Measurements from ENCODE around the gene GDPD3.
A peak's percentile ranks its signal among the peaks of the same experiment; 100 is the strongest.

The GDPD3 gene

GRCh38 chr16:30070490-30070889 is 42.8 kb downstream of the GDPD3 start:
- Histone ChIP-seq H3K27ac (ENCODE audit: low read depth, low read length) (no peak overlapping the region), H3K4me3 (ENCODE audit: low read depth, low read length) (no peak overlapping the region), H3K36me3 (ENCODE audit: control insufficient read depth, insufficient read depth, low read length) (peaks cover 57% of the 10 kb centered on the region), H3K27me3 (ENCODE audit: control insufficient read depth, insufficient read depth, low read length) (no peaks in the 10 kb centered on the region), H3K9me3 (ENCODE audit: control insufficient read depth, insufficient read depth, low read length) (no peaks in the 10 kb centered on the region), H3K4me1 (ENCODE audit: control insufficient read depth, insufficient read depth, low read length) (peaks cover 6% of the 10 kb centered on the region), H3K9ac (ENCODE audit: low read depth, low read length) (no peak overlapping the region)

GRCh38 chr16:30069611-30070462 is 43.5 kb downstream of the GDPD3 start:
- Histone ChIP-seq H3K4me3 (ENCODE audit: low read depth, low read length) (no peak overlapping the region), H3K27me3 (ENCODE audit: control insufficient read depth, insufficient read depth, low read length) (no peaks in the 10 kb centered on the region), H3K9me3 (ENCODE audit: control insufficient read depth, insufficient read depth, low read length) (no peaks in the 10 kb centered on the region), H3K36me3 (ENCODE audit: control insufficient read depth, insufficient read depth, low read length) (peaks cover 57% of the 10 kb centered on the region), H3K27ac (ENCODE audit: low read depth, low read length) (no peak overlapping the region), H3K9ac (ENCODE audit: low read depth, low read length) (no peak overlapping the region), H3K4me1 (ENCODE audit: control insufficient read depth, insufficient read depth, low read length) (peaks cover 6% of the 10 kb centered on the region)

GRCh38 chr16:30068750-30069610 is 44.4 kb downstream of the GDPD3 start:
- Histone ChIP-seq H3K9ac (ENCODE audit: low read depth, low read length) (no peak overlapping the region), H3K36me3 (ENCODE audit: control insufficient read depth, insufficient read depth, low read length) (peaks cover 57% of the 10 kb centered on the region), H3K27ac (ENCODE audit: low read depth, low read length) (peak overlapping the region; percentile 7)

GRCh38 chr16:30068333-30068732 is 45.0 kb downstream of the GDPD3 start:
- H3K4me3 ChIP-seq (ENCODE audit: low read depth, low read length): no peak overlapping the region

More at GRCh38 chr16:30068750-30069610, 44.4 kb downstream of the GDPD3 start:
- no peaks in the 10 kb centered on the region for H3K9me3 ChIP-seq (ENCODE audit: control insufficient read depth, insufficient read depth, low read length)
- H3K4me3 ChIP-seq (ENCODE audit: low read depth, low read length): no peak overlapping the region
- H3K27me3 ChIP-seq (ENCODE audit: control insufficient read depth, insufficient read depth, low read length): no peaks in the 10 kb centered on the region
- peaks cover 6% of the 10 kb centered on the region for H3K4me1 ChIP-seq (ENCODE audit: control insufficient read depth, insufficient read depth, low read length)

GRCh38 chr16:30067584-30067916 is 45.8 kb downstream of the GDPD3 start:
- Histone ChIP-seq H3K27ac (ENCODE audit: low read depth, low read length) (no peak overlapping the region), H3K36me3 (ENCODE audit: control insufficient read depth, insufficient read depth, low read length) (peaks cover 57% of the 10 kb centered on the region), H3K9me3 (ENCODE audit: control insufficient read depth, insufficient read depth, low read length) (no peaks in the 10 kb centered on the region), H3K4me1 (ENCODE audit: control insufficient read depth, insufficient read depth, low read length) (peaks cover 14% of the 10 kb centered on the region), H3K4me3 (ENCODE audit: low read depth, low read length) (peak overlapping the region; percentile 95), H3K27me3 (ENCODE audit: control insufficient read depth, insufficient read depth, low read length) (no peaks in the 10 kb centered on the region), H3K9ac (ENCODE audit: low read depth, low read length) (no peak overlapping the region)

More at GRCh38 chr16:30068333-30068732, 45.0 kb downstream of the GDPD3 start:
- Histone ChIP-seq H3K27me3 (ENCODE audit: control insufficient read depth, insufficient read depth, low read length) (no peaks in the 10 kb centered on the region), H3K36me3 (ENCODE audit: control insufficient read depth, insufficient read depth, low read length) (peaks cover 57% of the 10 kb centered on the region), H3K9me3 (ENCODE audit: control insufficient read depth, insufficient read depth, low read length) (no peaks in the 10 kb centered on the region), H3K4me1 (ENCODE audit: control insufficient read depth, insufficient read depth, low read length) (peaks cover 12% of the 10 kb centered on the region), H3K9ac (ENCODE audit: low read depth, low read length) (no peak overlapping the region), H3K27ac (ENCODE audit: low read depth, low read length) (no peak overlapping the region)

GRCh38 chr16:30066761-30067583 is 46.4 kb downstream of the GDPD3 start:
- Histone ChIP-seq H3K27me3 (ENCODE audit: control insufficient read depth, insufficient read depth, low read length) (no peaks in the 10 kb centered on the region), H3K4me3 (ENCODE audit: low read depth, low read length) (peak overlapping the region; percentile 95), H3K36me3 (ENCODE audit: control insufficient read depth, insufficient read depth, low read length) (peaks cover 52% of the 10 kb centered on the region), H3K27ac (ENCODE audit: low read depth, low read length) (peak overlapping the region; percentile 97), H3K4me1 (ENCODE audit: control insufficient read depth, insufficient read depth, low read length) (peaks cover 14% of the 10 kb centered on the region), H3K9ac (ENCODE audit: low read depth, low read length) (peak overlapping the region; percentile 90), H3K9me3 (ENCODE audit: control insufficient read depth, insufficient read depth, low read length) (no peaks in the 10 kb centered on the region)

- Histone ChIP-seq H3K9ac (ENCODE audit: low read depth, low read length) (peak overlapping the region; percentile 90), H3K4me3 (ENCODE audit: low read depth, low read length) (peak overlapping the region; percentile 95), H3K27ac (ENCODE audit: low read depth, low read length) (peak overlapping the region; percentile 97), H3K9me3 (ENCODE audit: control insufficient read depth, insufficient read depth, low read length) (no peaks in the 10 kb centered on the region), H3K4me1 (ENCODE audit: control insufficient read depth, insufficient read depth, low read length) (peaks cover 14% of the 10 kb centered on the region), H3K36me3 (ENCODE audit: control insufficient read depth, insufficient read depth, low read length) (peaks cover 44% of the 10 kb centered on the region), H3K27me3 (ENCODE audit: control insufficient read depth, insufficient read depth, low read length) (no peaks in the 10 kb centered on the region)
Observed at GRCh38 chr16:30065943-30066760, 47.2 kb downstream of the GDPD3 start.

- peaks cover 14% of the 10 kb centered on the region for H3K4me1 ChIP-seq (ENCODE audit: control insufficient read depth, insufficient read depth, low read length)
- no peaks in the 10 kb centered on the region for H3K9me3 ChIP-seq (ENCODE audit: control insufficient read depth, insufficient read depth, low read length)
Observed at GRCh38 chr16:30065102-30065942, 48.0 kb downstream of the GDPD3 start, which contains the start of gene ALDOA. Gene ALDOA (plus strand): TSS chr16:30065760. CDS start chr16:30066898, 1,138 bp downstream.

GRCh38 chr16:30064729-30065101 is 48.6 kb downstream of the GDPD3 start:
- H3K9ac ChIP-seq (ENCODE audit: low read depth, low read length): peak overlapping the region; percentile 68
- H3K9me3 ChIP-seq (ENCODE audit: control insufficient read depth, insufficient read depth, low read length): no peaks in the 10 kb centered on the region
- peaks cover 30% of the 10 kb centered on the region for H3K36me3 ChIP-seq (ENCODE audit: control insufficient read depth, insufficient read depth, low read length)
- peak overlapping the region; percentile 97 for H3K27ac ChIP-seq (ENCODE audit: low read depth, low read length)
- H3K4me3 ChIP-seq (ENCODE audit: low read depth, low read length): peak overlapping the region; percentile 95
- H3K27me3 ChIP-seq (ENCODE audit: control insufficient read depth, insufficient read depth, low read length): no peaks in the 10 kb centered on the region
- peaks cover 14% of the 10 kb centered on the region for H3K4me1 ChIP-seq (ENCODE audit: control insufficient read depth, insufficient read depth, low read length)

More at GRCh38 chr16:30065102-30065942, 48.0 kb downstream of the GDPD3 start, which contains the start of gene ALDOA:
- H3K27me3 ChIP-seq (ENCODE audit: control insufficient read depth, insufficient read depth, low read length): no peaks in the 10 kb centered on the region
- peaks cover 36% of the 10 kb centered on the region for H3K36me3 ChIP-seq (ENCODE audit: control insufficient read depth, insufficient read depth, low read length)
- H3K27ac ChIP-seq (ENCODE audit: low read depth, low read length): peak within 1 kb of the TSS; percentile 97
- H3K9ac ChIP-seq (ENCODE audit: low read depth, low read length): peak within 1 kb of the TSS; percentile 90
- peak within 1 kb of the TSS; percentile 95 for H3K4me3 ChIP-seq (ENCODE audit: low read depth, low read length)

Data from HUES48 (cell line).